HG03039 (cell line): ENCODE results near the gene TMEM63C.

ENCODE experiments used
- ATAC-seq: cut with Tn5 transposase; IDR thresholded peaks from one replicate; pipeline ENCODE4 v1.9.1; 2021; ENCODE audit warnings: mild to moderate bottlenecking, moderate library complexity; ENCODE audit not compliant: unreplicated experiment

Gene TMEM63C

GRCh38 chr14:77220246-77221017 is 38.8 kb downstream of the TMEM63C start:
- no peak for ATAC-seq

- ATAC-seq: no peak
These were observed 39.8 kb downstream of the TMEM63C start for GRCh38 chr14:77221241-77221871.

- ATAC-seq: no peak
These were observed 41.1 kb downstream of the TMEM63C start for GRCh38 chr14:77222546-77223225.

- no peak for ATAC-seq
These were observed 42.6 kb downstream of the TMEM63C start for GRCh38 chr14:77224212-77224611.

GRCh38 chr14:77225254-77225653 is 43.7 kb downstream of the TMEM63C start:
- ATAC-seq: no peak

- no peak for ATAC-seq
These were observed 44.4 kb downstream of the TMEM63C start for GRCh38 chr14:77225892-77226557.

GRCh38 chr14:77228056-77228455 is 46.5 kb downstream of the TMEM63C start:
- no peak for ATAC-seq

GRCh38 chr14:77230914-77231313 is 49.3 kb downstream of the TMEM63C start:
- ATAC-seq: no peak

- no peak for ATAC-seq
These were observed 50.1 kb downstream of the TMEM63C start for GRCh38 chr14:77231721-77232120.

- ATAC-seq: no peak
These were observed 55.2 kb downstream of the TMEM63C start for GRCh38 chr14:77236814-77237213.

GRCh38 chr14:77238356-77238755 is 56.8 kb downstream of the TMEM63C start:
- ATAC-seq: no peak

GRCh38 chr14:77238996-77239395 is 57.4 kb downstream of the TMEM63C start:
- ATAC-seq: no peak

- no peak for ATAC-seq
These were observed 57.8 kb downstream of the TMEM63C start for GRCh38 chr14:77239412-77239811.

GRCh38 chr14:77240336-77240915 is 58.8 kb downstream of the TMEM63C start:
- no peak for ATAC-seq

GRCh38 chr14:77241955-77242354 is 60.4 kb downstream of the TMEM63C start:
- no peak for ATAC-seq

- no peak for ATAC-seq
These were observed 61.2 kb downstream of the TMEM63C start for GRCh38 chr14:77242752-77243151.

- no peak for ATAC-seq
These were observed 62.3 kb downstream of the TMEM63C start for GRCh38 chr14:77243853-77244252.

- ATAC-seq: no peak
These were observed 64.2 kb downstream of the TMEM63C start for GRCh38 chr14:77245820-77246219.

GRCh38 chr14:77246784-77247183 is 65.2 kb downstream of the TMEM63C start:
- ATAC-seq: no peak

GRCh38 chr14:77248666-77249065 is 67.1 kb downstream of the TMEM63C start:
- ATAC-seq: no peak

- ATAC-seq: no peak
These were observed 67.7 kb downstream of the TMEM63C start for GRCh38 chr14:77249286-77249685.
